Sigmoid colon (tissue), 4 donors: ENCODE results near the gene CBARP.

Source experiments
- CTCF ChIP-seq, 4 experiments: fragments of 450-650 bp in 3 of 4; fragments of 200-600 bp in 1 of 4; IDR thresholded peaks; one replicate each; pipeline ENCODE4 v1.5.1; 2016 to 2019; ENCODE audit warnings: antibody characterized with exemption in 4 of 4, mild to moderate bottlenecking in 3 of 4, moderate library complexity in 2 of 4
- EP300 ChIP-seq, 4 donors: sonication (generic); formaldehyde crosslinking; IDR thresholded peaks; one replicate each; pipeline ENCODE4 v1.6.1; 2017; ENCODE audit warnings: antibody characterized with exemption in 4 of 4
- POLR2A ChIP-seq, 2 donors: fragments of 450-650 bp; IDR thresholded peaks; one replicate each; pipeline ENCODE4 v1.6.1; 2016; ENCODE audit warnings: antibody characterized with exemption in 2 of 2, mild to moderate bottlenecking in 2 of 2, moderate library complexity in 2 of 2

- no peak for TF ChIP-seq CTCF (IDR thresholded peaks at IDR 0.05)
- no peak for TF ChIP-seq POLR2A (IDR thresholded peaks at IDR 0.05)
- TF ChIP-seq EP300 (IDR thresholded peaks at IDR 0.05): no peak
These were observed 41.2 kb upstream of the CBARP start for GRCh38 chr19:1278713-1279660.
